PC-9 (cell line): ENCODE measurements around the gene SPATC1L.

Source experiments
- EZH2 ChIP-seq: fragments of 200-600 bp; sonication (generic); IDR thresholded peaks from 2 replicates; pipeline ENCODE4 v1.8.0; 2017; ENCODE audit warnings: antibody characterized with exemption, low read depth
- TF ChIP-seq, protein P1 (sequence below): fragments of 200-600 bp; sonication (generic); conservative IDR thresholded peaks from 2 replicates; pipeline ENCODE4 v1.6.1; 2017; ENCODE audit warnings: mixed run types, antibody characterized with exemption, mild to moderate bottlenecking, moderate library complexity

- TF ChIP-seq, protein P1, sequence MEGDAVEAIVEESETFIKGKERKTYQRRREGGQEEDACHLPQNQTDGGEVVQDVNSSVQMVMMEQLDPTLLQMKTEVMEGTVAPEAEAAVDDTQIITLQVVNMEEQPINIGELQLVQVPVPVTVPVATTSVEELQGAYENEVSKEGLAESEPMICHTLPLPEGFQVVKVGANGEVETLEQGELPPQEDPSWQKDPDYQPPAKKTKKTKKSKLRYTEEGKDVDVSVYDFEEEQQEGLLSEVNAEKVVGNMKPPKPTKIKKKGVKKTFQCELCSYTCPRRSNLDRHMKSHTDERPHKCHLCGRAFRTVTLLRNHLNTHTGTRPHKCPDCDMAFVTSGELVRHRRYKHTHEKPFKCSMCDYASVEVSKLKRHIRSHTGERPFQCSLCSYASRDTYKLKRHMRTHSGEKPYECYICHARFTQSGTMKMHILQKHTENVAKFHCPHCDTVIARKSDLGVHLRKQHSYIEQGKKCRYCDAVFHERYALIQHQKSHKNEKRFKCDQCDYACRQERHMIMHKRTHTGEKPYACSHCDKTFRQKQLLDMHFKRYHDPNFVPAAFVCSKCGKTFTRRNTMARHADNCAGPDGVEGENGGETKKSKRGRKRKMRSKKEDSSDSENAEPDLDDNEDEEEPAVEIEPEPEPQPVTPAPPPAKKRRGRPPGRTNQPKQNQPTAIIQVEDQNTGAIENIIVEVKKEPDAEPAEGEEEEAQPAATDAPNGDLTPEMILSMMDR = no peak
- no peak for TF ChIP-seq EZH2
These were observed at the start of gene SPATC1L for GRCh38 chr21:46183910-46184624.
